Activated CD4-positive, alpha-beta T cell treated with anti-CD3 and anti-CD28 coated beads, Interleukin-2, amount 10 ng/mL, durations not matched to agents 24 days and 14 days (primary cell): ENCODE measurements around the gene LGI1. TPM values are rescaled to one million over a fixed set of nuclear protein-coding genes. Genes with fewer than 3 reads are reported as not detected.

ENCODE experiments used
- DNase-seq: peaks from one replicate; pipeline ENCODE4 v3.0.0; 2022
- H3K27ac Mint-ChIP-seq: one replicate; pipeline ENCODE4 v1.8.0; 2022; ENCODE audit warnings: mild to moderate bottlenecking, mixed read lengths
- H3K27me3 Mint-ChIP-seq: one replicate; pipeline ENCODE4 v1.8.0; 2022; ENCODE audit warnings: mixed read lengths
- H3K36me3 Mint-ChIP-seq: one replicate; pipeline ENCODE4 v1.8.0; 2022; ENCODE audit warnings: low read depth, mild to moderate bottlenecking, mixed read lengths
- H3K4me1 Mint-ChIP-seq: one replicate; pipeline ENCODE4 v1.8.0; 2021; ENCODE audit warnings: mixed read lengths
- H3K4me3 Mint-ChIP-seq: one replicate; pipeline ENCODE4 v1.8.0; 2022; ENCODE audit warnings: mild to moderate bottlenecking, moderate library complexity, mixed read lengths
- H3K9me3 Mint-ChIP-seq: one replicate; pipeline ENCODE4 v1.8.0; 2021; ENCODE audit warnings: mixed read lengths
- intact Hi-C: fragments of 100-400 bp; cut with micrococcal nuclease; formaldehyde crosslinking; loops from one replicate; pipeline ENCODE4 v1.15.1; 2023
- total RNA-seq: library from RNA; stranded (reverse); gene quantifications from 2 replicates; pipeline ENCODE4 v1.2.3, GENCODE V29; 2022

LGI1 gene
- not detected in 2 replicates for total RNA-seq

GRCh38 chr10:93757801-93758507 is at the start of gene LGI1:
LGI1 (plus strand) TSS chr10:93757936; CDS start chr10:93758145, 209 bp downstream.
- H3K27ac Mint-ChIP-seq: no peak within 1 kb of the TSS
- no peaks in the 10 kb centered on the region for H3K9me3 Mint-ChIP-seq
- peaks cover 48% of the 10 kb centered on the region for H3K27me3 Mint-ChIP-seq
- intact Hi-C loops: no loop called here
- no peaks in the 10 kb centered on the region for H3K36me3 Mint-ChIP-seq
- no peak within 1 kb of the TSS for H3K4me3 Mint-ChIP-seq
- peaks cover 5% of the 10 kb centered on the region for H3K4me1 Mint-ChIP-seq
- no peak for DNase-seq

- Mint-ChIP-seq H3K27me3 (no peaks in the 10 kb centered on the region), H3K9me3 (no peaks in the 10 kb centered on the region), H3K27ac (no peak overlapping the region), H3K4me1 (peaks cover 12% of the 10 kb centered on the region), H3K36me3 (no peaks in the 10 kb centered on the region), H3K4me3 (no peak overlapping the region)
- intact Hi-C loops: no loop called here
- no peak for DNase-seq
These were observed 47.3 kb upstream of the LGI1 start for GRCh38 chr10:93710333-93710909.

GRCh38 chr10:93711891-93712290 is 45.8 kb upstream of the LGI1 start:
- Mint-ChIP-seq H3K4me3 (no peak overlapping the region), H3K27me3 (no peaks in the 10 kb centered on the region), H3K27ac (no peak overlapping the region), H3K36me3 (no peaks in the 10 kb centered on the region), H3K4me1 (peaks cover 11% of the 10 kb centered on the region), H3K9me3 (no peaks in the 10 kb centered on the region)
- DNase-seq: no peak
- intact Hi-C loops: no loop called here

DNA sequence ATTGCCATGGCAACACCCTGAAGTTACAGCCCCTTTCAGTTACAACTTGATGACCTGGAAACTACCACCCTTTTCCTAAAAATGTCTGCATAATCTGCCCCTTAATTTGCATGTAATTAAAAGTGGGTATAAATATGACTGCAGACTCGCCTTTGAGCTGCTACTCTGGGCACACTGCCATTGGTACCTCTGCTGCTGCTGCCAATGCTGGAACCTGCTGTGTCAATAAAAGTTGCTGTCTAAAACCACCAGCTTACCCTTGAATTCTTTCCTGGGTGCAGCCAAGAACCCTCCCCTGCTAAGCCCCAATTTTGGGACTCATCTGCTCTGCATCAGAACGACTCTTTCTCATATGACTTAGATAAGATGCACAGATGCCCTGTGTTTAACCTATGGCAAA is 45.1 kb upstream of the LGI1 start:
- no peaks in the 10 kb centered on the region for H3K36me3 Mint-ChIP-seq
- intact Hi-C loops: no loop called here

GRCh38 chr10:93715345-93715744 is 42.4 kb upstream of the LGI1 start:
- Mint-ChIP-seq H3K27me3 (peaks cover 11% of the 10 kb centered on the region), H3K4me3 (no peak overlapping the region), H3K9me3 (no peaks in the 10 kb centered on the region), H3K36me3 (no peaks in the 10 kb centered on the region), H3K27ac (no peak overlapping the region), H3K4me1 (peaks cover 2% of the 10 kb centered on the region)
- no peak for DNase-seq
- intact Hi-C loops: no loop called here

More for the DNA sequence above, 45.1 kb upstream of the LGI1 start:
- no peak overlapping the region for H3K4me3 Mint-ChIP-seq
- no peak overlapping the region for H3K27ac Mint-ChIP-seq
- DNase-seq: no peak
- no peaks in the 10 kb centered on the region for H3K27me3 Mint-ChIP-seq
- no peaks in the 10 kb centered on the region for H3K9me3 Mint-ChIP-seq
- peaks cover 4% of the 10 kb centered on the region for H3K4me1 Mint-ChIP-seq

DNA sequence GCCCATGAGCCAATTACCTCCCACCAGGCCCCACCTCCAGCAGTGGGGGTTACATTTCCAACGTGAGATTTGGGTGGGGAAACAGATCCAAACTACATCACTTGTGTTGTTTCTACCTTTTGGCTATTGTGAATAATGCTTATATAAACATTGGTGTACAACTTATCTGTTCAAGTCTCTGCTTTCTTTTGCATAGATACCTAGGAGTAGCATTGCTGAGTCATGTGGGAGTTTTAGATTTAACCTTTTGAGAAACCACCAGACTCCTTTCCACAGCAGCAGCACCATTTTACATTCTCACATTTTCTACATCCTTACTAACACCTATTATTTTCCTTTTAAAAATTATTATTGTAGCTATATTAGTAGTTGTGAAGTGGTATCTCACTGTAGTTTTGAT is 41.0 kb upstream of the LGI1 start:
- DNase-seq: no peak
- Mint-ChIP-seq H3K27ac (no peak overlapping the region), H3K4me1 (peaks cover 2% of the 10 kb centered on the region), H3K27me3 (peaks cover 11% of the 10 kb centered on the region), H3K4me3 (no peak overlapping the region), H3K9me3 (no peaks in the 10 kb centered on the region), H3K36me3 (no peaks in the 10 kb centered on the region)
- intact Hi-C loops: no loop called here

- H3K36me3 Mint-ChIP-seq: no peaks in the 10 kb centered on the region
- no peak overlapping the region for H3K27ac Mint-ChIP-seq
- DNase-seq: no peak
- H3K27me3 Mint-ChIP-seq: peaks cover 15% of the 10 kb centered on the region
- intact Hi-C loops: no loop called here
- H3K9me3 Mint-ChIP-seq: no peaks in the 10 kb centered on the region
- no peak overlapping the region for H3K4me3 Mint-ChIP-seq
- peaks cover 2% of the 10 kb centered on the region for H3K4me1 Mint-ChIP-seq
These were observed 38.6 kb upstream of the LGI1 start for GRCh38 chr10:93718937-93719725.

GRCh38 chr10:93719901-93720300 is 37.8 kb upstream of the LGI1 start:
- Mint-ChIP-seq H3K36me3 (no peaks in the 10 kb centered on the region), H3K27ac (no peak overlapping the region), H3K27me3 (peaks cover 16% of the 10 kb centered on the region), H3K4me1 (peaks cover 2% of the 10 kb centered on the region), H3K9me3 (no peaks in the 10 kb centered on the region), H3K4me3 (no peak overlapping the region)
- intact Hi-C loops: no loop called here
- no peak for DNase-seq

GRCh38 chr10:93722550-93722949 is 35.2 kb upstream of the LGI1 start:
- Mint-ChIP-seq H3K4me3 (no peak overlapping the region), H3K27me3 (peaks cover 37% of the 10 kb centered on the region)
- DNase-seq: no peak

DNA sequence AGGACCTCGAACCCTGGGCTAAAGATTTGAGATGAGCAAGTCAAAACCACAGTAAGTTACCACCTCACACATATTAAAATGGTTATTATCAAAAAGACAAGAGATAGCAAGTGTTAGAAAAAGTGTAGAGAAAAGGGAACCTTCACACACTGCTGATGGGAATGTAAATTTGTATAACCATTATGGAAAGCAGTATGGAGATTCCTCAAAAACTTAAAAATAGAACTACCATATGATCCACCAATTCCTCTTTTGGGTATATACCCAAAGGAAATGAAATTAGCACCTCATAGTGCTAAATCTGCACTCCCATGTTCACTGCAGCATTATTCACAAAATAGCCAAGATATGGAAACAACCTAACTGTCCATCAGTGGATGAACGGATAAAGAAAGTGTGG is 34.6 kb upstream of the LGI1 start:
- Mint-ChIP-seq H3K27me3 (peaks cover 36% of the 10 kb centered on the region), H3K4me3 (no peak overlapping the region), H3K36me3 (no peaks in the 10 kb centered on the region), H3K9me3 (no peaks in the 10 kb centered on the region), H3K4me1 (peaks cover 2% of the 10 kb centered on the region), H3K27ac (no peak overlapping the region)
- no peak for DNase-seq
- intact Hi-C loops: no loop called here

More at GRCh38 chr10:93722550-93722949, 35.2 kb upstream of the LGI1 start:
- H3K9me3 Mint-ChIP-seq: no peaks in the 10 kb centered on the region
- no peaks in the 10 kb centered on the region for H3K36me3 Mint-ChIP-seq
- no peak overlapping the region for H3K27ac Mint-ChIP-seq
- H3K4me1 Mint-ChIP-seq: peaks cover 2% of the 10 kb centered on the region
- intact Hi-C loops: no loop called here

GRCh38 chr10:93726024-93726423 is 31.7 kb upstream of the LGI1 start:
- intact Hi-C loops: no loop called here
- Mint-ChIP-seq H3K9me3 (no peaks in the 10 kb centered on the region), H3K27me3 (peaks cover 38% of the 10 kb centered on the region), H3K27ac (no peak overlapping the region), H3K4me1 (no peaks in the 10 kb centered on the region), H3K4me3 (no peak overlapping the region), H3K36me3 (no peaks in the 10 kb centered on the region)
- no peak for DNase-seq

DNA sequence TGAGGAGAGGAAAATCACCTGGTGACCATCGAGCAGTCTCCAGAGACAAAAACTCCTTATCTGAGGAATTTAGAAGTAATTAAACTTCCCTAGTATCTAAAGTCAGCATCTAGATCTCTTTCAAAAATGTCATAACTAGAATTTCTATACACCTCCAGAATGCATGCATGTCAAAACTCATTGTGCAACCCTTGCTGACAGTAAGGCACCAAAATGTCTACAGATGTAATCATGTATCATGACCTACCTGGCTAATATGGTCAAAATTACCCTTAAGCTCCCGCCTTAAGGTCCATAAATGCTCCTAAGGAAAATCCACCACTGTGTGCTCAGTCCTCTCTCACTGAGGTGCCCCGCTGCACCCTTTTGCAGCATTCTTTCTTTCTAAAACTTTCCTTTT is 16.4 kb upstream of the LGI1 start:
- Mint-ChIP-seq H3K4me3 (no peak overlapping the region), H3K27me3 (peaks cover 18% of the 10 kb centered on the region), H3K27ac (no peak overlapping the region), H3K36me3 (no peaks in the 10 kb centered on the region), H3K4me1 (no peaks in the 10 kb centered on the region), H3K9me3 (no peaks in the 10 kb centered on the region)
- intact Hi-C loops: no loop called here
- no peak for DNase-seq

GRCh38 chr10:93742633-93743349 is 14.9 kb upstream of the LGI1 start:
- Mint-ChIP-seq H3K4me3 (no peak overlapping the region), H3K27ac (no peak overlapping the region), H3K4me1 (no peaks in the 10 kb centered on the region), H3K9me3 (no peaks in the 10 kb centered on the region), H3K27me3 (peaks cover 11% of the 10 kb centered on the region), H3K36me3 (no peaks in the 10 kb centered on the region)
- intact Hi-C loops: no loop called here
- no peak for DNase-seq
